MM.1S (cell line): ENCODE data around the gene PLEKHM1.
A peak's percentile ranks its signal among the peaks of the same experiment; 100 is the strongest.
"Not testable (repeated sequence)": the region's sequence is repeated elsewhere in the genome, so short reads cannot be mapped to it uniquely, and the experiment has no call there.

ENCODE experiments used
- DNase-seq: peaks from one replicate; pipeline ENCODE4 v3.0.0-alpha.2; 2015
- H2AFZ ChIP-seq: fragments of 300-600 bp; sonication (generic); 2 replicates; pipeline ENCODE4 v1.6.0; 2016; ENCODE audit warnings: antibody characterized with exemption, low read length
- H3F3A ChIP-seq: fragments of 300-600 bp; sonication (generic); 2 replicates; pipeline ENCODE4 v1.6.1; 2016; ENCODE audit warnings: mild to moderate bottlenecking, antibody characterized with exemption, low read length, moderate library complexity, mixed read lengths; ENCODE audit not compliant: insufficient read depth
- H3K27ac ChIP-seq: fragments of 300-600 bp; sonication (generic); 2 replicates; pipeline ENCODE4 v1.5.1; 2016; ENCODE audit warnings: mild to moderate bottlenecking, low read length
- H3K27me3 ChIP-seq: fragments of 300-600 bp; sonication (generic); replicated peaks from 2 replicates; pipeline ENCODE4 v1.6.0; 2016; ENCODE audit warnings: low read length; ENCODE audit not compliant: insufficient read depth
- H3K36me3 ChIP-seq: fragments of 300-600 bp; sonication (generic); replicated peaks from 2 replicates; pipeline ENCODE4 v1.6.1; 2016; ENCODE audit warnings: mild to moderate bottlenecking, low read length, mixed read lengths; ENCODE audit not compliant: insufficient read depth
- H3K4me1 ChIP-seq: fragments of 300-600 bp; sonication (generic); 2 replicates; pipeline ENCODE4 v1.6.1; 2016; ENCODE audit warnings: low read length, mixed read lengths
- H3K4me2 ChIP-seq: fragments of 300-600 bp; sonication (generic); 2 replicates; pipeline ENCODE4 v1.6.0; 2016; ENCODE audit warnings: low read depth, low read length
- H3K4me3 ChIP-seq: fragments of 300-600 bp; sonication (generic); 2 replicates; pipeline ENCODE4 v1.5.1; 2016; ENCODE audit warnings: low read length, mixed read lengths
- H3K79me2 ChIP-seq: fragments of 300-600 bp; sonication (generic); 2 replicates; pipeline ENCODE4 v1.6.1; 2016; ENCODE audit warnings: mixed run types, low read length, mixed read lengths
- H3K9ac ChIP-seq: fragments of 300-600 bp; sonication (generic); 2 replicates; pipeline ENCODE4 v1.6.1; 2016; ENCODE audit warnings: low read length, mixed read lengths
- H3K9me2 ChIP-seq: fragments of 300-600 bp; sonication (generic); replicated peaks from 2 replicates; pipeline ENCODE4 v1.6.1; 2016; ENCODE audit warnings: mild to moderate bottlenecking, low read length, mixed read lengths; ENCODE audit not compliant: insufficient read depth
- H3K9me3 ChIP-seq: fragments of 300-600 bp; sonication (generic); replicated peaks from 2 replicates; pipeline ENCODE4 v1.6.1; 2016; ENCODE audit warnings: mild to moderate bottlenecking, low read length, mixed read lengths; ENCODE audit not compliant: insufficient read depth
- H4K20me1 ChIP-seq: fragments of 300-600 bp; sonication (generic); 2 replicates; pipeline ENCODE4 v1.6.1; 2016; ENCODE audit warnings: mild to moderate bottlenecking, low read length, moderate library complexity, mixed read lengths; ENCODE audit not compliant: insufficient read depth
- EZH2 ChIP-seq: fragments of 300-600 bp; sonication (generic); optimal IDR thresholded peaks from 2 replicates; pipeline ENCODE3; 2017; ENCODE audit warnings: low read depth, mild to moderate bottlenecking, antibody characterized with exemption, low read length, mixed read lengths
- EZH2phosphoT487 ChIP-seq: fragments of 300-600 bp; sonication (generic); IDR thresholded peaks from 2 replicates; pipeline ENCODE4 v1.6.1; 2018; ENCODE audit warnings: antibody characterized with exemption, low read length
- TF ChIP-seq, protein P1 (sequence below): fragments of 300-600 bp; sonication (generic); IDR thresholded peaks from 2 replicates; pipeline ENCODE4 v1.5.1; 2016; ENCODE audit warnings: antibody characterized with exemption, low read length, mixed read lengths

The PLEKHM1 gene

DNA sequence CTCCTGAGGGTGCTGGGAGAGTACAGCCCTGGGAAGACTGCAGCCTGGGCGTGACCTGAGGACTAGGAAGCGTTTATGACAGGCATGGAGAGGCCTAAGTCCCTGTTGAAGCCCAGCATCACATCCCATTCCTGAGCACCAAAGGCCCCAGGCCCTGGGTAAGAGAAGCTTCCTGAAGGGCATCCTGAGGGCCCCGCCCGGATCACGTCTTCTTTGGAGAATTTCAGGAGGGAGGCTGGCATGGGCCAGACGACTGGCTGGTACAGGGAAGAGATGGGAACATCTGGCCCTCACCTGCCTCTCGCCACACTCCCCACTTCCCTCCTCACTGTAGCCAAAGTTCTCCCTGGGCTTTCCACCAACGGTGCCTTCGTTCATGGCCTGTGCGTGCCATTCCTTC, 46.2 kb downstream of the PLEKHM1 start:
- Histone ChIP-seq H3F3A (peaks cover 29% of the 10 kb centered on the region), H3K4me1 (peaks cover 46% of the 10 kb centered on the region)
- H3K9ac ChIP-seq, H3K4me3 ChIP-seq, H4K20me1 ChIP-seq, H3K9me3 ChIP-seq, H3K4me2 ChIP-seq, H2AFZ ChIP-seq, H3K27ac ChIP-seq, H3K79me2 ChIP-seq, H3K9me2 ChIP-seq, H3K27me3 ChIP-seq, DNase-seq, H3K36me3 ChIP-seq: not testable (repeated sequence)

DNA sequence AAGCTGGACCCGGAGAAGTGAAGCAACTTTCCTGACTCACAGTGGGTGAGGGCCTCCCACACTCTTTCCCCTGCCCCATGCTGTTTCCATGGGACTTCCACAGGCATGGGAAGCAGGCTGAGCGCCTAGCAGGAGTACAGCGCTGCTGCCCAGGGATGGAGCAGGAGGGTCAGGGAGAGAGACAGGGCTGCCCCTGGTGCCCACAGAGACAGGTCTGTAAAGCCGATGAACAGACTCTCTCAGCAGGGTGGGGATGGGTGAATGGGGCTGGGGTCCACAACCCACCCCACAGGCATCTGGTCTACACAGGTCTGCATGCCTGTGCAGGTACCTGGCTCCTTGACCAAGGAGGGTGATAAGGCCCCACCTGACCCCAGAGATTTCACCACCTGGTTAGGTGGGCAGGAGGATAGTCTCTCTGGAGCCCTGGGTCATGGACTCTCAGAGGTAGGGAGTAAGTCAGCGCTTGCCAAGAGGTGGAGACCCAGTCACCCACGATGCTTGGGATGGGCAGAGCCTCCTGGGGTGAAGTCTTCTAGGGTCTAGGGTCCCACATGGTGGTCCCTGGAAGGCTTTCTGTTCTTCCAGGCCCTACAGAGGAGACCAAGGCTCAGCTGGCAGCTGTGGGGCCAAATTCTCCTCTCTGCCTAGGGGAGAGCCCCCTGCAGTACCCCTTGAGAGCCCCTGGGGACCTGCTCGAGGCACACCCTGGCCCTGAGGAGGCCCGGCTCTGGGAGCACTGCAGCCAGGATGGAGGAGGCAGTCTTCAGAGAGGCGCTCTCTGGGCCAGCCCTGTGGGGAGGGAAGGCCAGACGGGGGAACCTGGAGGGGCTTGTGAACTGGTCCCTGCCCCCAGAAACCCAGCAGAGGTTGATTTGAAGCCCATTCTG, 46.9 kb downstream of the PLEKHM1 start:
- not testable (repeated sequence) for H3K4me2 ChIP-seq, H3K79me2 ChIP-seq, H3K36me3 ChIP-seq, DNase-seq, H3K27ac ChIP-seq, H4K20me1 ChIP-seq, H3K9ac ChIP-seq, H3K9me3 ChIP-seq, H3K9me2 ChIP-seq, H3K4me3 ChIP-seq, H2AFZ ChIP-seq, H3K27me3 ChIP-seq
- Histone ChIP-seq H3K4me1 (peaks cover 49% of the 10 kb centered on the region), H3F3A (peaks cover 29% of the 10 kb centered on the region)

DNA sequence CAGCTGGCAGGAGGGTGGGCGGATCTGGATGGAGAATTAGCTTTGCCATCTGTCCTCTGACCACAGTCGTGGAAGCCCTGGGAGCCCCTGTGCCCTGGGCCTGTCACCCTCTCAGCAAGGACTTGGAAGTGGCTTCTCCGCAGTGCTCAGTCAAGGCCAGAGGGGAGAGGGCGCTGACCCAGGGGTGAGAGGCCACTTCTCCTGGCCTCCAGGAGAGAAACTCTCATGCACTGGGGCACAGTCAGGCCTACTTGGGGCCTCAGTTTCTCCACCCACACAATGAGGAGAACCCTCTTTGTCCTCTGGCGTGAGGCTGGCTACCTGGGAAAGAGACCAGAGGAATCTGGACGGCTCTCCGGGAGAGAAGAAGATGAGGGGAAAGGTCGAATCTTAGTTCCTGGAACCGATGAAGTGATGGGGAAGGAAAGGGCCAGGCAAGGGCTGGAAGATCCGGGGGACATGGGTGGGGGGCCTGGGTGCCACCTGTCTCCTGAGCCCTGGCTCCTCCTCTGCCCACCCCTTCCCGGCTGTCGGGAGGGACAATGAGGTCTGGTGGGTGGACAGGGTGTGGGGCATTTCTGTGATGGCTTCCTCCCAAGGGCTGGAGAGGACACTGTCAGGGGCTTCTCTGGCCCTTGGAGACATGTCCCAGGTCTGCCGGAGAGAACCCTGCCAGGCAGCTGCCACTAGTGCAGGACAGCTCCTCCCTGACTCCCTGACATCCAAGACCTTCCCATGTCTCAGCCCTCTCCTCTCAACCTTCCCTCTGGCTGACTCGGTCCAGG, 48.8 kb downstream of the PLEKHM1 start:
- DNase-seq, result no peak
- H3F3A ChIP-seq, result peaks cover 28% of the 10 kb centered on the region
- H3K9me3 ChIP-seq, result no peaks in the 10 kb centered on the region
- peak overlapping the region; percentile 85 for H3K27ac ChIP-seq
- no peaks in the 10 kb centered on the region for H3K79me2 ChIP-seq
- no peaks in the 10 kb centered on the region for H3K9me2 ChIP-seq
- H3K36me3 ChIP-seq, result no peaks in the 10 kb centered on the region
- no peak overlapping the region for H2AFZ ChIP-seq
- H3K9ac ChIP-seq, result peak overlapping the region; percentile 44; the same call in 1 of the 2 replicates
- no peak overlapping the region for H3K4me3 ChIP-seq
- H4K20me1 ChIP-seq, result no peaks in the 10 kb centered on the region
- peak overlapping the region; percentile 62 for H3K4me2 ChIP-seq
- H3K4me1 ChIP-seq, result peaks cover 43% of the 10 kb centered on the region
- TF ChIP-seq EZH2phosphoT487 (no peak), EZH2 (no peak)
- TF ChIP-seq, protein P1, sequence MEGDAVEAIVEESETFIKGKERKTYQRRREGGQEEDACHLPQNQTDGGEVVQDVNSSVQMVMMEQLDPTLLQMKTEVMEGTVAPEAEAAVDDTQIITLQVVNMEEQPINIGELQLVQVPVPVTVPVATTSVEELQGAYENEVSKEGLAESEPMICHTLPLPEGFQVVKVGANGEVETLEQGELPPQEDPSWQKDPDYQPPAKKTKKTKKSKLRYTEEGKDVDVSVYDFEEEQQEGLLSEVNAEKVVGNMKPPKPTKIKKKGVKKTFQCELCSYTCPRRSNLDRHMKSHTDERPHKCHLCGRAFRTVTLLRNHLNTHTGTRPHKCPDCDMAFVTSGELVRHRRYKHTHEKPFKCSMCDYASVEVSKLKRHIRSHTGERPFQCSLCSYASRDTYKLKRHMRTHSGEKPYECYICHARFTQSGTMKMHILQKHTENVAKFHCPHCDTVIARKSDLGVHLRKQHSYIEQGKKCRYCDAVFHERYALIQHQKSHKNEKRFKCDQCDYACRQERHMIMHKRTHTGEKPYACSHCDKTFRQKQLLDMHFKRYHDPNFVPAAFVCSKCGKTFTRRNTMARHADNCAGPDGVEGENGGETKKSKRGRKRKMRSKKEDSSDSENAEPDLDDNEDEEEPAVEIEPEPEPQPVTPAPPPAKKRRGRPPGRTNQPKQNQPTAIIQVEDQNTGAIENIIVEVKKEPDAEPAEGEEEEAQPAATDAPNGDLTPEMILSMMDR, result no peak
- H3K27me3 ChIP-seq, result no peaks in the 10 kb centered on the region

DNA sequence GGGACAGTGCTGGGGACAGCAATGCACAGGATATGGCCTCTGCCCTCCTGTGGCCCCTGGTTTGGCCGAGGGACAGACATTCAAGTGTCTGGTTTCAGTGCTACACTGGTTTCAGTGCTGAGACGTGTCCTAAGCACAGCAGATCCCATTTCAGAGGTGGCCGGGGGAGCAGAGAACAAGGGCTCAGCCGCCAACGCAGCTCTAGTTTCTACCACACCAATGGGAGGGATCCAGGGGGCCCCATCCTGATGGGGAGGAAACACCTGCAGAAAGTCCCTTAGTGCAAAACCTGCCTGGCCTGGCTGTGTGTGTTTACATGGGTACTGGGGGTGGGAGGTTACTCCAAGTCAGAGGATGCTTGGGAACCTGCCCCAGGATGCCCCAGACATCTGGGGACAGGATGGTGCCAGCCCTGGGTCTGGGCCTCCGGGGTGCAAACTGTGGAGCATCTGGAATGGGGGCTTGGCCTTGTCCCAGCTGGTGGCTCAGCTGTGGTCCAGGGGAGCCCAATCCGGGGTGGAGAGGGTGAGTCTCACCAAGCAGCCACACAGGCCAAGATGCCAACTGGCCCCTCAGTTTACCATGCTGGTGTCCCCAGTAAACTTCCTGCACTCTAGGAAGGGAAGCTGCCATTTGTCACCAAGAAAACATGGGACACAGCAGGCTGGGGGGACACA, 49.5 kb downstream of the PLEKHM1 start:
- Histone ChIP-seq H3F3A (peaks cover 23% of the 10 kb centered on the region), H3K27ac (peak overlapping the region; percentile 85), H3K9ac (peak overlapping the region; percentile 44), H3K4me1 (peaks cover 39% of the 10 kb centered on the region), H3K4me2 (peak overlapping the region; percentile 62)
- not testable (repeated sequence) for H3K27me3 ChIP-seq, H3K4me3 ChIP-seq, H3K9me3 ChIP-seq, H3K79me2 ChIP-seq, H4K20me1 ChIP-seq, H2AFZ ChIP-seq, H3K9me2 ChIP-seq, H3K36me3 ChIP-seq
- peak; percentile 96 for DNase-seq
